HL-60/S4 treated with retinoic acid at 250 ng/mL for 4 days and 3 days (cell line): Measurements from ENCODE around the gene NHLRC1.
"Not testable (repeated sequence)": the region's sequence is repeated elsewhere in the genome, so short reads cannot be mapped to it uniquely, and the experiment has no call there.

Experiments
- in situ Hi-C: fragments of 300-500 bp; cut with MboI; formaldehyde crosslinking; loops from 2 replicates; pipeline ENCODE4 v1.7.0; 2022; ENCODE audit warnings: low sequenced_read_pairs

Gene NHLRC1

GRCh38 chr6:18122128-18123093 is at the start of gene NHLRC1:
NHLRC1 (minus strand) TSS chr6:18122677; CDS start chr6:18122606, 71 bp downstream.
- in situ Hi-C loops = no loop called here

DNA sequence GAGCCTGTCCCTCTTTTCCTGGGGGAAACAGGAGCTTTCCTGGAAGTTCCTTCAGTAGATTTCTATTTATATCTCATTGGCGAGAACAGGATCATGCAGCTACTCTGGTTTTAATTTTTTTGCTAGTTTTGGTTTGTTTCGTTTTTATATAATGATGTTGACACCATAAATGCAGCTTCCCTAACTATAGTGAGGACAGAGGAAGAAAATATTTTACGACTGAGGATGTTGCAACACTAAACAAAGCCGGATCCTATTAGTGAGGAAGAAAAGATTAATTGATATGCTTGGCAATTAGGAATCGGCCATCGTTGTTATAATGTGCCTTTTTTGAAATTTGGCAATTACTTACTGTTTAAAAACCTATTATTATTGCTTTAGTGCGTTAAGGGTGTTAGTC is 49.4 kb upstream of the NHLRC1 start:
- in situ Hi-C loops = no loop called here

- in situ Hi-C loops = no loop called here
These were observed 45.8 kb upstream of the NHLRC1 start for GRCh38 chr6:18168264-18168663.

- in situ Hi-C loops = no loop called here
These were observed 44.0 kb upstream of the NHLRC1 start for GRCh38 chr6:18166312-18167036.

DNA sequence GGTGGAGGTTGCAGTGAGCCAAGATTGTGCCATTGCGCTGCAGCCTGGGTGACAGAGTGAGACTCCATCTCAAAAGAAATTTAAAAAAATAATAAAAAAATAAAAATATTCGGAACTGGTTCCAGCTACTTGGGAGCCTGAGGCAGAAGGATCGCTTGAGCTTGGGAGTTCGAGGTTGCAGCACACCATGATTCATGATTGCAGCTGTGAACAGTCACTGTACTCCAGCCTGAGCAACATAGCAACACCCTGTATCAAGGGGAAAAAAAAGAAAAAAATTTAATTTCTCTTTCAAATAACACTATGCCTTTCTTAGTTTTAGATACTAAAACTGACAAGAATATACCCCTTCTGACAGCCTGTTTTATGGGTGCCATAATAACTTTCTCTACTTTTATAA is 43.3 kb upstream of the NHLRC1 start:
- in situ Hi-C loops = no loop called here

- in situ Hi-C loops = no loop called here
These were observed 39.9 kb upstream of the NHLRC1 start for GRCh38 chr6:18162401-18162800.

GRCh38 chr6:18161431-18161830 is 39.0 kb upstream of the NHLRC1 start:
- in situ Hi-C loops = no loop called here

GRCh38 chr6:18160911-18161310 is 38.4 kb upstream of the NHLRC1 start:
- in situ Hi-C loops = no loop called here

GRCh38 chr6:18155864-18156421 is 33.5 kb upstream of the NHLRC1 start:
- in situ Hi-C loops = no loop called here

- in situ Hi-C loops = no loop called here
These were observed 32.8 kb upstream of the NHLRC1 start, which contains the start of gene KDM1B for GRCh38 chr6:18155150-18155863. KDM1B (plus strand) TSS chr6:18155422; CDS start chr6:18159896, 4,474 bp downstream.

DNA sequence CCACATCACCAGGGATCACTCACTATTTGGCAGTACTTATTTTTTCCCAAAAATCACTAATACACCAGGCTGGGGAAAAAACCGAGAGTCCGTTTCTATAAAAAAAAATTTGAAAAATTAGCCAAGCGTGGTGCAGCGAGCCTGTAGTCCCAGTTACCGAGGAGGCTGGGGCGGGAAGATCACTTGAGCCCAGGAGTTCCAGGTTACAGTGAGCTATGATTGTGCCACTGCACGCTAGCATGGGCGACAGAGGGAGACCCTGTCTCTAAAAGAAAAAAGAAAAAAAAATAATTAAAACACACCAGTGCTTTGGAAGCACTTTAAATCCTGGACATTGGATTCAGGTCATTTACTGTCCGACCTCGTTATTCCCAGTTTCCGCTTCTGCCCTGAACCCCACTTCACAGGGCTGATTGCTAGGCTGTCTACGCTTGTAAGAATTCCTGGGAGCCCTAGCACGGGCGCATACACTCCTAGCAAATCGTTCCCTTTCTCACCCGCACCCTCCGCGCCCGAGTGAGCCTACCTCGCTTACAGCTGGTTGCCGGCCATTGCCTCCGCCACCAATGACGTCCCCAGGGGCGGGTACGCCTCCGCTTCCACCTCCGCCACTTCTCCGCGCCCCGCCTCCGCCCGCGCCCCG is 32.2 kb upstream of the NHLRC1 start, which contains the start of gene TPMT:
TSS of gene TPMT (minus strand) at position 571 of the 643 bp plus-strand sequence. CDS start 5,950 bp downstream, outside the sequence.
- in situ Hi-C loops = no loop called here

- in situ Hi-C loops = no loop called here
These were observed 30.8 kb upstream of the NHLRC1 start for GRCh38 chr6:18153311-18153703.

- in situ Hi-C loops = no loop called here
These were observed 29.3 kb upstream of the NHLRC1 start for GRCh38 chr6:18151801-18152200.

- in situ Hi-C loops = not testable (repeated sequence)
These were observed 28.9 kb upstream of the NHLRC1 start for GRCh38 chr6:18151391-18151790.

DNA sequence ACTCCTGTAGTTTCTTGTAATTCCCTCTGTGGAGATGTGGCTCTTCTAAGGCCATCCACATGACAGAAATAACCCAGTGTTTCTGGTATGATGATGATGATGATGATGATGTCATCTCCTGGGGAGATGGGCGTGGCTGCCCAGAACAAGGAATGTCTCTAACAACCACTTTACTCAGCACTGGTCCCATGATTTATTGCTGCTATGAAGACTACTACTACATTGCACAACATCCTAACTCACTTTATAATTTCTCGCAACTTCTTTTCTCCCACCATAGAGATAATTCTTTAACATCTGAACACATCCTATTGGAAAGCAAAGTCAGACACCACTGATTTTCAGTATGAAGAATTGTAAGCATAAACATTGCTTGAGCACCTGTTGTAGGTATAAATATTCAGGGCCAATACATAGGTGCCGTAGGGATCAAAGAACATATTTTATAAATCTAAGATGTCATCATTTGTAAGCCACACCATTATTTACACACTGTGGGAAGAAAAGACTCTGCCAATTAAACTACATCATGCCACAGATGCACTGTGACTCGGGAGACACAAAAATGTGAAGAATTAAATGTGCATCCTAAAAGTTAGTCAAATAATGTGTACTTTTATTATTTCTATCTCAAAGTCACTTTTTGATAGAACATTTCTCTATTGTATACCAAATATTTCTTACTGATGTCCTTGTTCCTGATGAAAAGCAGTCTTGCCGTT is 26.0 kb upstream of the NHLRC1 start:
- in situ Hi-C loops = no loop called here

GRCh38 chr6:18147616-18148015 is 25.1 kb upstream of the NHLRC1 start:
- in situ Hi-C loops = no loop called here

DNA sequence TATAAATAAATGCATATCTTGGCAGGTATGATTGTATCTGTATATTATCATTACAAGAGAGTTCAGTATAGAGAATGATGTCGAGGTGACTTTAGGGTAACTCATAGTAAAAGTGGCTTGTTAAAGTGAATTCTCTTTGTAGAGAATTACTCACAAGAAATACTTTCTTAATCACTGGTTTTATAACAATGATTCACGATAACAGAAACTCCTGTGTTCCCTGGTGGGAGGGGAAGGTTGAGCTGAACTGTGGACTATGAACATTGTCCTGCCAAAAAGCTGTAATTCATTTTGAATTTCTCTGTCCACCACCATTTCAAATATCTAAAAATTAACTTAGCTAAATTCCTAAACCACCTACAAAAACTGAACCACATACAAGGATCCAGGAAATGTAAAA is 24.7 kb upstream of the NHLRC1 start:
- in situ Hi-C loops = no loop called here

GRCh38 chr6:18142591-18142861 is 20.0 kb upstream of the NHLRC1 start:
- in situ Hi-C loops = no loop called here

DNA sequence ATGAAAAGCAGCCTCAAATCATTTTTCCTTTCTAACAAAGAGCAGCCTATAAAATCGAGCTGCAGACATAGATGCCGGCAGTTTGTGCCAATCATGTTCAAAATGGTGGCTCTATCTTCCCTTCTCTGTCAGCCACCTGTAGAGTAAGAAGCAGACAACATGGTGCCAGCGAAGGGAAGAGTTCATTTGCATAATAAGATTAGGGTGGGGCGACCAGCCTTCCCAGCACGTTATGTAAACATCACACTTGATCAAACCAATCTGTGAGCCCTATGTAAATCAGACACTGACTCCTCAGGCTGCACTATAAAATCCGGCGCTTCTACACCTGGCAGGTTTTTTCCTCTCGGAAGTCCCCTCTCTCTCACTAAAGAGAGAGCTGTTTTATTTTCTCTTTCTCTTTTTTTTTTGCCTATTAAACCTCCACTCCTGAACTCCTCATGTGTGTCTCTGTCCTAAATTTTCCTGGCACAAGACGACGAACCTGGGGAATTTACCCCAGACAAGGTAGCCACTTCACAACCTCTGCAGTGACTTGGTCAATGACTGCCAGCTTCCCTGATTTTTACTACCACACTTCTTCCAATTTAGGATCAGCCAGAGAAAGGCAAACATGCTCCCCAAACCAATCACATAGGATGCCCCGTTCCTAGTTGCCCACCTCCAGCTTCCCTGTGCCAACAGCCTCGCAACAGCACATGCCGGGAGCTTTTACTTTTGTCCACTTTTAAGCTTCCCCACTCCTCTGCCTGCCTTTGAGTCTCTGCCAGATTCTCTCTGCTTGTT is 19.5 kb upstream of the NHLRC1 start:
- in situ Hi-C loops = no loop called here
